K562 (cell line): ENCODE measurements around the gene PRKCB. TPM values are rescaled to one million over a fixed set of nuclear protein-coding genes. Genes with fewer than 3 reads are reported as not detected.

ENCODE experiments used
- ATAC-seq: fragments of 200-7000 bp; cut with Tn5 transposase; 3 replicates; pipeline ENCODE4 v1.9.1; 2020; ENCODE audit warnings: moderate library complexity
- BruUV-seq: library from RNA; stranded (reverse); fragments of 400-500 nt; replicated peaks from 2 replicates; lab custom pipeline; 2021; lab: Mats Ljungman, UMichigan
- CTCF ChIA-PET: fragments of 300-600 bp; formaldehyde crosslinking; extraction: SDS; loops from one replicate; lab custom pipeline; 2021; ENCODE audit warnings: low intra/inter-chr PET ratio; lab: Yijun Ruan, JAX
- POLR2A ChIA-PET: fragments of 300-600, 350-650 bp; sonication (Branson Sonifier 250); formaldehyde crosslinking; extraction: SDS; loops from one replicate; lab custom pipeline; 2021; ENCODE audit warnings: antibody characterized with exemption, inconsistent platforms; lab: Yijun Ruan, JAX
- DNase-seq, 4 experiments: peaks; one replicate each; pipeline versions ENCODE4 v3.0.0 to v3.0.0-alpha.2; 2011 to 2018; ENCODE audit warnings: low spot score in 3 of 4, mixed read lengths in 3 of 4; ENCODE audit errors: extremely low read depth in 1 of 4
- FAIRE-seq: peaks from 2 replicates; lab custom pipeline; 2011; peaks lifted over from hg19 to GRCh38; lab: Jason Lieb, UNC
- H2AFZ ChIP-seq: 2 replicates; pipeline ENCODE4 v1.6.0; 2011; ENCODE audit warnings: low read depth, low read length, control low read depth, inconsistent platforms
- H3K27ac ChIP-seq: fragments of 200-600 bp; 3 replicates; pipeline ENCODE4 v1.8.0; 2011; ENCODE audit warnings: low read depth, mild to moderate bottlenecking, control low read depth, inconsistent platforms, low read length, moderate library complexity, mixed read lengths; ENCODE audit errors: extremely low read depth
- H3K27me3 ChIP-seq, 2 experiments: fragments of 300-600 bp in 1 of 2; 2 replicates in 1 of 2; 3 replicates in 1 of 2; pipeline versions ENCODE4 v1.6.0 to v1.8.0; 2011; ENCODE audit warnings: inconsistent platforms in 2 of 2, low read length in 2 of 2, mild to moderate bottlenecking in 1 of 2, mixed read lengths in 1 of 2, moderate library complexity in 1 of 2; ENCODE audit not compliant: control insufficient read depth in 2 of 2, insufficient read depth in 2 of 2
- H3K36me3 ChIP-seq: fragments of 300-600 bp; 3 replicates; pipeline ENCODE4 v1.8.0; 2011; ENCODE audit warnings: mild to moderate bottlenecking, low read length, inconsistent platforms; ENCODE audit not compliant: control insufficient read depth, insufficient read depth
- H3K4me1 ChIP-seq, 2 experiments: fragments of 200-600 bp in 1 of 2; replicated peaks in 1 of 2; 2 replicates in 1 of 2; 3 replicates in 1 of 2; pipeline versions ENCODE4 v1.5.1 to v1.8.0; 2011; ENCODE audit warnings: inconsistent platforms in 2 of 2, low read length in 2 of 2, mild to moderate bottlenecking in 1 of 2, mixed read lengths in 1 of 2, moderate library complexity in 1 of 2; ENCODE audit not compliant: control insufficient read depth in 2 of 2, insufficient read depth in 2 of 2
- H3K4me2 ChIP-seq: 2 replicates; pipeline ENCODE4 v1.6.1; 2011; ENCODE audit warnings: low read length, control low read depth, inconsistent platforms, mixed read lengths; ENCODE audit not compliant: insufficient read depth
- H3K4me3 ChIP-seq: fragments of 200-600 bp; sonication (generic), shearing (Covaris generic); 2 replicates; pipeline ENCODE4 v1.5.1; 2016; ENCODE audit warnings: control low read depth, inconsistent platforms
- H3K79me2 ChIP-seq: fragments of 200-600 bp; 3 replicates; pipeline ENCODE4 v1.8.0; 2011; ENCODE audit warnings: low read length, inconsistent platforms; ENCODE audit not compliant: control insufficient read depth, insufficient read depth
- H3K9ac ChIP-seq, 2 experiments: 2 replicates each; pipeline versions ENCODE4 v1.6.0 to v1.6.1; 2011; ENCODE audit warnings: low read depth in 2 of 2, low read length in 2 of 2, control low read depth in 1 of 2, inconsistent platforms in 1 of 2, mild to moderate bottlenecking in 1 of 2, mixed read lengths in 1 of 2; ENCODE audit not compliant: insufficient read depth in 1 of 2
- H3K9me1 ChIP-seq: one replicate; pipeline ENCODE4 v1.6.0; 2011; ENCODE audit warnings: inconsistent platforms, mild to moderate bottlenecking, low read length, moderate library complexity; ENCODE audit not compliant: control insufficient read depth, insufficient read depth
- H3K9me3 ChIP-seq: replicated peaks from 2 replicates; pipeline ENCODE4 v1.5.1; 2011; ENCODE audit warnings: low read depth, low read length, inconsistent platforms; ENCODE audit not compliant: control insufficient read depth, insufficient read depth
- H4K20me1 ChIP-seq: replicated peaks from 2 replicates; pipeline ENCODE4 v1.6.1; 2011; ENCODE audit warnings: low read length, inconsistent platforms, mixed read lengths; ENCODE audit not compliant: control insufficient read depth, insufficient read depth
- CHD2 ChIP-seq: IDR thresholded peaks from 2 replicates; pipeline ENCODE4 v1.6.1; 2011; ENCODE audit warnings: low read depth, low read length
- EZH2 ChIP-seq: IDR thresholded peaks from 2 replicates; pipeline ENCODE4 v1.6.1; 2012; ENCODE audit warnings: low read depth, mild to moderate bottlenecking, inconsistent platforms, low read length, borderline replicate concordance
- RAD21 ChIP-seq, 2 experiments: fragments of 250-450 bp in 1 of 2; fragments of 450-650 bp in 1 of 2; sonication (Bioruptor Pico) in 1 of 2; formaldehyde crosslinking in 1 of 2; IDR thresholded peaks in 1 of 2; conservative IDR thresholded peaks in 1 of 2; 2 replicates each; pipeline versions ENCODE4 v1.4.0 to v1.8.0; 2020 to 2022; ENCODE audit warnings: mild to moderate bottlenecking in 2 of 2, moderate library complexity in 1 of 2
- SOX6 ChIP-seq: fragments of 450-650 bp; IDR thresholded peaks from 2 replicates; pipeline ENCODE4 v1.6.1; 2014; ENCODE audit warnings: mild to moderate bottlenecking
- ZNF121 ChIP-seq: sonication (generic); formaldehyde crosslinking; conservative IDR thresholded peaks from 2 replicates; pipeline ENCODE4 v1.8.0; 2022; ENCODE audit warnings: missing genetic modification reagents
- ZNF583 ChIP-seq: fragments of 250-450 bp; sonication (Bioruptor Pico); IDR thresholded peaks from 2 replicates; pipeline ENCODE4 v1.4.0; 2020
- WGBS: fragments of 100-300 bp; shearing (Covaris generic); methylation state at CpG from one replicate; pipeline ENCODE4 v1.1.6; 2016; ENCODE audit warnings: low coverage, mixed read lengths; ENCODE audit not compliant: insufficient coverage; ENCODE audit errors: missing lambda C conversion rate; 5-methylcytosine and 5-hydroxymethylcytosine counted together
- in situ Hi-C: fragments of 300-500 bp; cut with MboI; formaldehyde crosslinking; loops from 4 replicates; pipeline ENCODE4 v1.15.0; 2018; ENCODE audit warnings: inconsistent platforms, mixed read lengths
- intact Hi-C: fragments of 100-400 bp; cut with micrococcal nuclease; formaldehyde crosslinking; loops from 2 replicates; pipeline ENCODE4 v1.14.2; 2022
- polyA plus RNA-seq, 8 experiments: library from polyadenylated mRNA; depleted of rRNA in 4 of 8; stranded (reverse) in 5 of 8; unstranded in 3 of 8; fragments of >200 nt; fragmentation: Nextera tagmentation in 2 of 8; fragmentation: Illumina TruSeq in 1 of 8; extraction: Ambion mirVana in 2 of 8; extraction: Trizol in 1 of 8; gene quantifications; 2 replicates each; pipeline versions ENCODE4 v1.2.1 to v1.2.3, GENCODE V29; 2011 to 2014; ENCODE audit warnings: inconsistent platforms in 1 of 8, missing spikeins in 1 of 8
- total RNA-seq, 7 experiments: library from RNA; depleted of rRNA in 6 of 7; stranded (reverse); fragments of >200 nt in 6 of 7; fragmentation: Illumina TruSeq in 2 of 7; extraction: Trizol in 2 of 7; gene quantifications; 2 replicates each; pipeline versions ENCODE4 v1.2.1 to v1.2.3, GENCODE V29; 2011 to 2021; ENCODE audit warnings: low replicate concordance in 1 of 7
- TF ChIP-seq, protein P1 (sequence below): fragments of 450-650 bp; IDR thresholded peaks from 2 replicates; pipeline ENCODE4 v1.7.1; 2018; ENCODE audit warnings: mild to moderate bottlenecking, low read depth; ENCODE audit not compliant: partially characterized antibody
- TF ChIP-seq, protein P2 (sequence below): sonication (generic); formaldehyde crosslinking; IDR thresholded peaks from 2 replicates; pipeline ENCODE4 v1.8.0; 2022; ENCODE audit warnings: mild to moderate bottlenecking, missing genetic modification reagents, borderline replicate concordance
- TF ChIP-seq, protein P3 (sequence below): fragments of 450-650 bp; IDR thresholded peaks from 2 replicates; pipeline ENCODE4 v1.6.1; 2016; ENCODE audit warnings: low read depth

The PRKCB gene
- total and polyA plus RNA-seq, 9 of the 15 experiments (the other 6 are each of a cell fraction or from before 2014, with no cell fraction given) = 49.9 to 276 (median 148) TPM

DNA sequence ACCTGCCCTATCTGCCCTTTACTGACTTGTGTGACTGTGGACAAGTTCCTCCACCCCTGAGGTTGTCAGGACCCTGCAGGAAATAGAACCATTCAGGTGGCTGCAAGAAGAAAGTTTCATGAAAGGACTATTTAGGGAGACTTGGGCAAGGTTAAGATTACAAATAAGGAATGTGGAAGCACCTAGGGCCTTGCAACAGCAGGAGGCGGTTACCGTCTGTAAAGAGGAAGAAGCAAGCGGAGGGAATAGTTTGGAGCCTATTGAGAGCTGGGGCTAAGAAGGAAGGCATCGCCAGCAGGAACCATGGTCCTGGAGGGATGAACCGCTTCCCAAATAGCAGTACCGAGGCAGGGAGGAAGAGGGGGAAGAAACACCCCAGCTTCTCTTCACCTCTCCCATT is 132.4 kb downstream of the PRKCB start:
- in situ Hi-C loops = no loop called here
- no peak for DNase-seq
- FAIRE-seq = no peak
- peaks cover 97% of the 10 kb centered on the region for H3K79me2 ChIP-seq
- H3K4me2 ChIP-seq = no peak overlapping the region
- intact Hi-C loops = no loop called here
- H3K4me3 ChIP-seq = no peak overlapping the region
- no peak overlapping the region for H2AFZ ChIP-seq
- no peak overlapping the region for H3K9ac ChIP-seq
- 0 out of 3 replicates have a peak overlapping the region, but pooled peaks have one; percentile 18 for H3K27ac ChIP-seq
- BruUV-seq = no TSS peak
- H3K4me1 ChIP-seq = peaks cover 0 to 19% of the 10 kb centered on the region in 2 experiments; a peak in 4 of 5 replicates
- ATAC-seq = no peak
- CTCF ChIA-PET = no interaction called here
- H3K9me1 ChIP-seq = no peaks in the 10 kb centered on the region
- no peaks in the 10 kb centered on the region for H3K27me3 ChIP-seq
- H4K20me1 ChIP-seq = 0 out of 2 replicates have a peak, but pooled peaks cover 22% of the 10 kb centered on the region
- peaks cover 85% of the 10 kb centered on the region for H3K36me3 ChIP-seq
- no peaks in the 10 kb centered on the region for H3K9me3 ChIP-seq
- 94% methylated on average over 5 of the region's 6 CpGs for WGBS
- POLR2A ChIA-PET = interaction anchor here (0.6 to 2.0 kb wide), 4 partner anchors 10 to 225 kb away, joined by 3 to 12 read pairs (median 6); no protein-coding TSS in a partner anchor
- TF ChIP-seq CHD2 (no peak), ZNF583 (CRISPR knock-in tag) (no peak), ZNF121 (no peak), SOX6 (no peak), EZH2 (no peak), RAD21 (CRISPR knock-in tag; conservative IDR thresholded peaks at IDR 0.05 in 1 of 2, IDR thresholded peaks at IDR 0.05 in 1 of 2) (no peak)
- TF ChIP-seq, protein P1, sequence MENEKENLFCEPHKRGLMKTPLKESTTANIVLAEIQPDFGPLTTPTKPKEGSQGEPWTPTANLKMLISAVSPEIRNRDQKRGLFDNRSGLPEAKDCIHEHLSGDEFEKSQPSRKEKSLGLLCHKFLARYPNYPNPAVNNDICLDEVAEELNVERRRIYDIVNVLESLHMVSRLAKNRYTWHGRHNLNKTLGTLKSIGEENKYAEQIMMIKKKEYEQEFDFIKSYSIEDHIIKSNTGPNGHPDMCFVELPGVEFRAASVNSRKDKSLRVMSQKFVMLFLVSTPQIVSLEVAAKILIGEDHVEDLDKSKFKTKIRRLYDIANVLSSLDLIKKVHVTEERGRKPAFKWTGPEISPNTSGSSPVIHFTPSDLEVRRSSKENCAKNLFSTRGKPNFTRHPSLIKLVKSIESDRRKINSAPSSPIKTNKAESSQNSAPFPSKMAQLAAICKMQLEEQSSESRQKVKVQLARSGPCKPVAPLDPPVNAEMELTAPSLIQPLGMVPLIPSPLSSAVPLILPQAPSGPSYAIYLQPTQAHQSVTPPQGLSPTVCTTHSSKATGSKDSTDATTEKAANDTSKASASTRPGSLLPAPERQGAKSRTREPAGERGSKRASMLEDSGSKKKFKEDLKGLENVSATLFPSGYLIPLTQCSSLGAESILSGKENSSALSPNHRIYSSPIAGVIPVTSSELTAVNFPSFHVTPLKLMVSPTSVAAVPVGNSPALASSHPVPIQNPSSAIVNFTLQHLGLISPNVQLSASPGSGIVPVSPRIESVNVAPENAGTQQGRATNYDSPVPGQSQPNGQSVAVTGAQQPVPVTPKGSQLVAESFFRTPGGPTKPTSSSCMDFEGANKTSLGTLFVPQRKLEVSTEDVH = no peak
- TF ChIP-seq, protein P2, sequence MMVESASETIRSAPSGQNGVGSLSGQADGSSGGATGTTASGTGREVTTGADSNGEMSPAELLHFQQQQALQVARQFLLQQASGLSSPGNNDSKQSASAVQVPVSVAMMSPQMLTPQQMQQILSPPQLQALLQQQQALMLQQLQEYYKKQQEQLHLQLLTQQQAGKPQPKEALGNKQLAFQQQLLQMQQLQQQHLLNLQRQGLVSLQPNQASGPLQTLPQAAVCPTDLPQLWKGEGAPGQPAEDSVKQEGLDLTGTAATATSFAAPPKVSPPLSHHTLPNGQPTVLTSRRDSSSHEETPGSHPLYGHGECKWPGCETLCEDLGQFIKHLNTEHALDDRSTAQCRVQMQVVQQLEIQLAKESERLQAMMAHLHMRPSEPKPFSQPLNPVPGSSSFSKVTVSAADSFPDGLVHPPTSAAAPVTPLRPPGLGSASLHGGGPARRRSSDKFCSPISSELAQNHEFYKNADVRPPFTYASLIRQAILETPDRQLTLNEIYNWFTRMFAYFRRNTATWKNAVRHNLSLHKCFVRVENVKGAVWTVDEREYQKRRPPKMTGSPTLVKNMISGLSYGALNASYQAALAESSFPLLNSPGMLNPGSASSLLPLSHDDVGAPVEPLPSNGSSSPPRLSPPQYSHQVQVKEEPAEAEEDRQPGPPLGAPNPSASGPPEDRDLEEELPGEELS = no peak
- TF ChIP-seq, protein P3, sequence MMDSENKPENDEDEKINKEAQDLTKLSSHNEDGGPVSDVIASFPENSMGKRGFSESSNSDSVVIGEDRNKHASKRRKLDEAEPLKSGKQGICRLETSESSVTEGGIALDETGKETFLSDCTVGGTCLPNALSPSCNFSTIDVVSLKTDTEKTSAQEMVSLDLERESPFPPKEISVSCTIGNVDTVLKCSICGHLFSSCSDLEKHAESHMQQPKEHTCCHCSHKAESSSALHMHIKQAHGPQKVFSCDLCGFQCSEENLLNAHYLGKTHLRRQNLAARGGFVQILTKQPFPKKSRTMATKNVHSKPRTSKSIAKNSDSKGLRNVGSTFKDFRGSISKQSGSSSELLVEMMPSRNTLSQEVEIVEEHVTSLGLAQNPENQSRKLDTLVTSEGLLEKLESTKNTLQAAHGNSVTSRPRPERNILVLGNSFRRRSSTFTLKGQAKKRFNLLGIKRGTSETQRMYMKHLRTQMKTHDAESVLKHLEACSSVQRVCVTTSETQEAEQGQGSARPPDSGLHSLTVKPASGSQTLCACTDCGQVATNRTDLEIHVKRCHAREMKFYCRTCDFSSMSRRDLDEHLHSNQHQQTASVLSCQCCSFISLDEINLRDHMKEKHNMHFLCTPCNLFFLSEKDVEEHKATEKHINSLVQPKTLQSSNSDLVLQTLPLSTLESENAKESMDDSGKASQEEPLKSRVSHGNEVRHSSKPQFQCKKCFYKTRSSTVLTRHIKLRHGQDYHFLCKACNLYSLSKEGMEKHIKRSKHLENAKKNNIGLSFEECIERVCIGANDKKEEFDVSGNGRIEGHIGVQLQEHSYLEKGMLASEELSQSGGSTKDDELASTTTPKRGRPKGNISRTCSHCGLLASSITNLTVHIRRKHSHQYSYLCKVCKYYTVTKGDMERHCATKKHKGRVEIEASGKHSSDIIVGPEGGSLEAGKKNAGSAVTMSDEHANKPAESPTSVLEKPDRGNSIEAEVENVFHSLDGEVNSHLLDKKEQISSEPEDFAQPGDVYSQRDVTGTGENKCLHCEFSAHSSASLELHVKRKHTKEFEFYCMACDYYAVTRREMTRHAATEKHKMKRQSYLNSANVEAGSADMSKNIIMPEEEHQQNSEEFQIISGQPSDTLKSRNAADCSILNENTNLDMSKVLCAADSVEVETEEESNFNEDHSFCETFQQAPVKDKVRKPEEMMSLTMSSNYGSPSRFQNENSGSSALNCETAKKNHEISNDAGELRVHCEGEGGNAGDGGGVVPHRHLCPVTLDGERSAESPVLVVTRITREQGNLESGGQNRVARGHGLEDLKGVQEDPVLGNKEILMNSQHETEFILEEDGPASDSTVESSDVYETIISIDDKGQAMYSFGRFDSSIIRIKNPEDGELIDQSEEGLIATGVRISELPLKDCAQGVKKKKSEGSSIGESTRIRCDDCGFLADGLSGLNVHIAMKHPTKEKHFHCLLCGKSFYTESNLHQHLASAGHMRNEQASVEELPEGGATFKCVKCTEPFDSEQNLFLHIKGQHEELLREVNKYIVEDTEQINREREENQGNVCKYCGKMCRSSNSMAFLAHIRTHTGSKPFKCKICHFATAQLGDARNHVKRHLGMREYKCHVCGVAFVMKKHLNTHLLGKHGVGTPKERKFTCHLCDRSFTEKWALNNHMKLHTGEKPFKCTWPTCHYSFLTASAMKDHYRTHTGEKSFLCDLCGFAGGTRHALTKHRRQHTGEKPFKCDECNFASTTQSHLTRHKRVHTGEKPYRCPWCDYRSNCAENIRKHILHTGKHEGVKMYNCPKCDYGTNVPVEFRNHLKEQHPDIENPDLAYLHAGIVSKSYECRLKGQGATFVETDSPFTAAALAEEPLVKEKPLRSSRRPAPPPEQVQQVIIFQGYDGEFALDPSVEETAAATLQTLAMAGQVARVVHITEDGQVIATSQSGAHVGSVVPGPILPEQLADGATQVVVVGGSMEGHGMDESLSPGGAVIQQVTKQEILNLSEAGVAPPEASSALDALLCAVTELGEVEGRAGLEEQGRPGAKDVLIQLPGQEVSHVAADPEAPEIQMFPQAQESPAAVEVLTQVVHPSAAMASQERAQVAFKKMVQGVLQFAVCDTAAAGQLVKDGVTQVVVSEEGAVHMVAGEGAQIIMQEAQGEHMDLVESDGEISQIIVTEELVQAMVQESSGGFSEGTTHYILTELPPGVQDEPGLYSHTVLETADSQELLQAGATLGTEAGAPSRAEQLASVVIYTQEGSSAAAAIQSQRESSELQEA = no peak
